ENCODE results near the gene PAFAH2.

PAFAH2 gene

DNA sequence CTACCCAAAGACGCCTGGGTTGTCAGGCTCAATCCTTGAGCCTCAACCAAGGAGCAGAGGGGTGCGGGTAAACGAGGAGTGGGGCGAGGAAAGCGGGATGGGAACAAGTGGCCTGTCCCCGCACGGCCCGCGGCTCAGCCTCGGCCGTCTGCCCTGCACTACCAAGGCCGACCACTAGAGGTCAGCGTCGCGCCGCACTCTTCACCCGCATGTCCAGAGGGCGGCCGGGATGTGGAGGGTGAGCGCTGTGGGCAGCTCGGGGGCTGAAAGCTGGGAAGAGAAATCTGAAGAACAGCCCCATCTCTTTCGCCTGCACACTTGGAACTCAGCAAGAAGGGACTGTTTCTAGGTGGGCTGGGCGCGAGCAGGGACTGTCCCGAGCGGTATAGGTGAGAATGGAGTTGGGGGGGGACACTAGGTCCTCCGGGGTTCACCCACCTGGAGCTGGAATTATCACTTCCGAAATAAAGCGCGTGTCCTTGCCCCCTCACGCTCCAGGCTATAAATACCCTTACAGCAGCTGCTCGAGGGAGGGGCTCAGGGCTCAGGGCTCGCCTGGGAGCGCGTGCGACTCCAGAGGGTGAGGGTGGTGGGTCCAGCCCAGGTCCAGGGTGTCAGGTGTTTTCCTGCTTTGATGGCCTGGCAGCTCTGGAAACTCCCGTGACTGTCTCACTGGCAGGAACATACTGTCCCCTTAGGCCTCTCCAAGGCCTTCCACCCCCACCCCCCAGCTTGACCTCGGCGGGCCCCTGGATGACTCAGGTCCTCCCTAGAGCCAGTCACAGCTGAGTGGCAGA is 38.3 kb upstream of the PAFAH2 start:
- peak overlapping the region; percentile 92 for H3K4me3 ChIP-seq (ENCODE audit: low read depth, low read length)
- peak; percentile 70 for DNase-seq (ENCODE audit: low read depth)
- TF ChIP-seq CTCF (IDR thresholded peaks at IDR 0.05; ENCODE audit: insufficient read depth, low read depth, low read length, missing control alignments): peak; percentile 99

GRCh38 chr1:26035203-26035958 is 37.5 kb upstream of the PAFAH2 start:
- TF ChIP-seq CTCF (IDR thresholded peaks at IDR 0.05; ENCODE audit: insufficient read depth, low read depth, low read length, missing control alignments): no peak
- DNase-seq (ENCODE audit: low read depth): peak; percentile 91
- peak overlapping the region; percentile 92 for H3K4me3 ChIP-seq (ENCODE audit: low read depth, low read length)

DNA sequence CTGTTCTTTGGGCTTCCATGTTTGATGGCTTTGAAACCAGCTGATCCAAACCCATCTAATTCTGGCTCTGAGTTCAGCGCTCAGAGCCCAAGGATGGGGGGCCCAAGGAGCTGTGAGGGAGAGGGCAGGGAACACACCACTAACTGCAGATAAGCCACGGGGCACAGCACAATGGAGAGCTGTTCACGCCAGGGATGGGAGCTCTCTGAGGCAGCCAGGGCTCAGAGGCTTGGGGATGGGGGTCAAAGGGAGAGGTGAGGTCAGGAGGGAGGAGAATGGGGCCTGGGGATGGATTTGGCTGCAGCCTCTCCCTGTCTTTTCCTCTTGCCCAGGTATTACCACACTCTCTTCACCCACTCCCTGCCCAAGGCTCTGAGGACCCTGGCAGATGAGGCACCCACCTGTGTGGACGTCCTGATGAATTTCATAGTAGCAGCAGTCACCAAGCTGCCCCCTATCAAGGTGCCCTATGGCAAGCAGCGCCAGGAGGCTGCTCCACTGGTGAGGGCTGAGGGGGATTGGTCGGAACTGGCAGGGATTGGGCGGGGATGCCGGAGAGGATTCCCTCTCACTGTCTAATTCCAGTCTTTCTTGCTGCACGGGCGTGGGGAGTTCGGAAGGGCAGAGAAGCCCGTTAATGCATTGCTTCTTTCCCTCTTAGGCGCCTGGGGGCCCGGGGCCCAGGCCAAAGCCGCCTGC is 36.8 kb upstream of the PAFAH2 start:
- DNase-seq (ENCODE audit: low read depth): no peak
- peak overlapping the region; percentile 92; the same call in 1 of the 2 replicates for H3K4me3 ChIP-seq (ENCODE audit: low read depth, low read length)
- TF ChIP-seq CTCF (IDR thresholded peaks at IDR 0.05; ENCODE audit: insufficient read depth, low read depth, low read length, missing control alignments): no peak

GRCh38 chr1:26032656-26033357 is 34.9 kb upstream of the PAFAH2 start:
- no peak for DNase-seq (ENCODE audit: low read depth)
- TF ChIP-seq CTCF (IDR thresholded peaks at IDR 0.05; ENCODE audit: insufficient read depth, low read depth, low read length, missing control alignments): no peak
- no peak overlapping the region for H3K4me3 ChIP-seq (ENCODE audit: low read depth, low read length)

GRCh38 chr1:26031611-26032220 is 33.9 kb upstream of the PAFAH2 start:
- no peak for TF ChIP-seq CTCF (IDR thresholded peaks at IDR 0.05; ENCODE audit: insufficient read depth, low read depth, low read length, missing control alignments)
- H3K4me3 ChIP-seq (ENCODE audit: low read depth, low read length): no peak overlapping the region
- DNase-seq (ENCODE audit: low read depth): no peak

- H3K4me3 ChIP-seq (ENCODE audit: low read depth, low read length): no peak overlapping the region
- no peak for TF ChIP-seq CTCF (IDR thresholded peaks at IDR 0.05; ENCODE audit: insufficient read depth, low read depth, low read length, missing control alignments)
- DNase-seq (ENCODE audit: low read depth): no peak
Measured at GRCh38 chr1:26031196-26031595, 33.3 kb upstream of the PAFAH2 start.

Measured in GM12865 (cell line).